ENCODE data around the gene USH1G.
"Not testable (repeated sequence)": the region's sequence is repeated elsewhere in the genome, so short reads cannot be mapped to it uniquely, and the experiment has no call there.

The USH1G gene

DNA sequence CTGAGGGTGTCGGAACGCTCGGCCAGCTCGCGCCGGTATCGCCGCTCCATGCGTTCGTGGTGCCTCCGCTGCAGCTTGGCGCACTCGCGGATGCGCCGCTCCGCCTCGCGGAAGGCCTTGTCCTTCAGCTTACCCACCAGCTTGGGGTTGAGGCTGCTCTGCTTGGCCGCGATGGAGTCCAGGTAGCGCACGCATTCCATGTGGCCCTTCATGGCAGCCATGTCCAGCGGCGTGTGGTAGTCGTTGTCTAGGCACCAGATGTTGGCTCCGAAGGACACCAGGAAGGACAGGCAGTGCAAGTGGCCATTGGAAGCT, 2.8 kb downstream of the USH1G start:
- TF ChIP-seq, protein P1, sequence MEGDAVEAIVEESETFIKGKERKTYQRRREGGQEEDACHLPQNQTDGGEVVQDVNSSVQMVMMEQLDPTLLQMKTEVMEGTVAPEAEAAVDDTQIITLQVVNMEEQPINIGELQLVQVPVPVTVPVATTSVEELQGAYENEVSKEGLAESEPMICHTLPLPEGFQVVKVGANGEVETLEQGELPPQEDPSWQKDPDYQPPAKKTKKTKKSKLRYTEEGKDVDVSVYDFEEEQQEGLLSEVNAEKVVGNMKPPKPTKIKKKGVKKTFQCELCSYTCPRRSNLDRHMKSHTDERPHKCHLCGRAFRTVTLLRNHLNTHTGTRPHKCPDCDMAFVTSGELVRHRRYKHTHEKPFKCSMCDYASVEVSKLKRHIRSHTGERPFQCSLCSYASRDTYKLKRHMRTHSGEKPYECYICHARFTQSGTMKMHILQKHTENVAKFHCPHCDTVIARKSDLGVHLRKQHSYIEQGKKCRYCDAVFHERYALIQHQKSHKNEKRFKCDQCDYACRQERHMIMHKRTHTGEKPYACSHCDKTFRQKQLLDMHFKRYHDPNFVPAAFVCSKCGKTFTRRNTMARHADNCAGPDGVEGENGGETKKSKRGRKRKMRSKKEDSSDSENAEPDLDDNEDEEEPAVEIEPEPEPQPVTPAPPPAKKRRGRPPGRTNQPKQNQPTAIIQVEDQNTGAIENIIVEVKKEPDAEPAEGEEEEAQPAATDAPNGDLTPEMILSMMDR (IDR thresholded peaks at IDR 0.05; ENCODE audit: low read depth, low read length), result no peak
- H3K4me3 ChIP-seq (ENCODE audit: low read depth, low read length), result no peak overlapping the region

DNA sequence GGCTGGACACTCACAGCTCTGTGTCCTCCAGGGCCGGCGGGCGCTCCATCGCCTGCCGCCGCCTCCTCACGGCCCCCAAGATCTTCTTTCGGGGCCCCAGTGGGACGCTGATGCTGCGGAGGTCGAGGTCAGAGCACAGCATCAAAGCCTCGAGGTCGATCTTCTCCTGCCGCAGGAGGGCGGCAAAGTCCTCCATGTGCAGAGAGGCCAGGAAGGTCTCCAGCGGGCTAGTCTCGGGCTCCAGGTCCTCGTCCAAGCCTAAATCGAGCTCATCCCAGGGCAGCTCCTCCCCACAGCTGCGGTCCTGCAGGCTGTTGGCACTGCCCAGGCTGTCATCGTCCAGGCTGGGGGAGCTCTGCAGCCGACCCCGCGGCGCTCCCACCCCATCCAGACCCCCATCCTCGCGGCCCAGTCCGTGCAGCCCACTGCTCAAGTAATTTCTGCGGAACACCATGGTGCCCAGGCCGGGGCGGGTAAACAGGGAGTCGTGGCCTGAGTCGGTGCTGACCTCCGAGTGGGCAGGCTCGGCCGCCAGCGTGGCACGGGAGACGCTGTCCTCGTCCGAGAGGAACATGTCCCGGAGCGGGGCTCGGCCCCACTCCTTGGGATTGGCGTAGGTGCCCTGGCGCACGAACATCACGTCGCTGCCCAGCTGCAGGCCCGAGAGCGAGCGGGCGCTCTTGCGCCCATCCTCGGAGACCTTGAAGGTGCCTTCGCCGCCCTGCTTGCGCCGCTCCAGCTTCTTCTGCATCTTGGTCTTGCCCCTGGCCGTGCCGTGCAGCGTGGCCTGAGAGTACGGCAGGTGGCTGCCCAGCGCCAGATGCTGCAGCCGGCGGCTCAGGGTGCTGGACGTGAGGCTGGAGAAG, 3.4 kb downstream of the USH1G start:
- TF ChIP-seq, protein P1 (IDR thresholded peaks at IDR 0.05; ENCODE audit: low read depth, low read length), result no peak
- H3K4me3 ChIP-seq (ENCODE audit: low read depth, low read length), result no peak overlapping the region

DNA sequence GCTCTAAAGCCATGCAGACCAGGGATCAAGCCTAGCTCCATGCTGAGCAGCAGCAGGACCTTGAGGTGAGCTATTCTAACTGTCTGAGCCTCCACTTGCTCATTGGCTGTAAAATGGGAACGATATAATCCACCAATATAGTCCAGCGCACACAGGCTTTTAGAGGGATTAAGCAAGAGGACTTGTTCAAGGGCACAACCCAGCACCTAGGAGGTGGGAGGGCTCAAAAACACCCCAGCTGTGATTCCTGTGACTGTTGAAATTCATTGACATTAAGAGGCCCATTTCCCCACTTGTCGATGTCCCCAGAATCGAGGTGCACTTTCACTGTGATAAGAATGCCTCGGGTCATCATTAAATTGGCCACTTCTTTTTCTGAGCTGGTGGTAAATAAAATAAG, 4.1 kb downstream of the USH1G start:
- no peak overlapping the region for H3K4me3 ChIP-seq (ENCODE audit: low read depth, low read length)
- TF ChIP-seq, protein P1 (IDR thresholded peaks at IDR 0.05; ENCODE audit: low read depth, low read length), result no peak

DNA sequence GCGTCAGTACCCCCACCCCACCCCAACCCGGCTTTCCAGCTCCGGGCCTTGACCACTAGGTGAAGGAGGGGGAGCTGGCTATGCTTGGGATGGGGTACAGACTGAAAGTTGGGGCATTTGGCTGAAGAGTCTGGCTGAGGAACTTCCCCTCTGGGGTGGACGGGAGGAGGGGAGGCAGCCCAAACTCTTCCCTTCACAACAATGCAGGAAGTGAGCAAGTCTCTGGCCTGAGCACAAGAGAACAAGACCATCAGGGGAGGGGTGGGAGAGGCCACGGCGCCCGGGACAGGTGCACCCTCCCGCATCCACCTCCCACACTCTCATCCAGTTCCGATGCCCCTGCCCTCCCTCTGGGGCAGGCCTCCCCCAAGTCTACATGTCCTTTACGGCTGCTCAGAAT, 5.6 kb downstream of the USH1G start:
- no peak overlapping the region for H3K4me3 ChIP-seq (ENCODE audit: low read depth, low read length)
- TF ChIP-seq, protein P1 (IDR thresholded peaks at IDR 0.05; ENCODE audit: low read depth, low read length), result no peak

DNA sequence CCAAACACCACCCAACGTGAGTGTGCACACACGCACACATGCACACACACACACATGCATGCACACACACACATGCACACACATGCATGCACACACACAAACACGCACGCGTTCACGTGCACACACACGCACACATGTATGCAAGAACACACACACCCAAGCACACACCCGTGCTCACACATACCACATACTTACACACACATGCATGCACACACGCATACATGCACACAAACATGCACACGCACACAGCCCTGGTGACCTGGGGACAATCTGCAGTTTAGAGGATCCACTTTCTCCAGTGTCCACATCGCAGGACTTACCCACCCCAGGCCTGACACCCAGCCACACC, 6.2 kb downstream of the USH1G start:
- no peak overlapping the region for H3K4me3 ChIP-seq (ENCODE audit: low read depth, low read length)
- TF ChIP-seq, protein P1 (IDR thresholded peaks at IDR 0.05; ENCODE audit: low read depth, low read length), result no peak

DNA sequence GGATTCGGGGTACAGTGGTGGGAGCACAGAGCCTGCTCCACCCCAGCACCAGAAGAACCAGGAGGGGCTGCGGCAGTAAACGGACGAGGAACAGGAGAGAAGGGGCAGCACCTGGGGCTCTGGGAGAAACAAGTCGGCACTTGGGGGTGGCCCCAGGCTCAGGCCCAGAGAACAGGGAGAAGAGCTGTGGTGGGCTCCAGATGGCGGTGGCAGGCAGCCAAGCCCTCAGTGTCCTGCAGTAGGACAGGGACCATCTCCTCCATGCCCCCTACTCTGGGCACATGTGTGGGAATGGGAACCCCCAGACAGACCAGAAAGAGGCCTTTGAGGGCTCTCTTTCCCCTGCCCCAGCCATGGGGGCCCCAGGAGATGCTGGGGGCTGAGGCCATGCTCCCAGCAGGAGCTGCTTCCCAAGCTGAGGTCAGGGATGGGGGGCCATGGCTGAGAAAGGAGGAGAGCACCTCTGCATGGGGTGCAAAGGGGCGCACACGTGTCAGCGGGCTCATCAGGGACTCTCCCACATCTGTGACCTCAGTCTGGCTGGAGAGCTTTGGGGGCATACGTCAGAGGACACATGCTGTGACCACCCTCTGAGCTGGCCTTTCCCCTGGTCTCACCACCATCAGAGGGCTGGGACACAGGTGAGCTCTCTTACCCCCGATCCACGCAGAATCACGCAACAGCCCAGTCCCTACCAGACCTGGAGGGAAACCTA, 6.8 kb downstream of the USH1G start:
- no peak overlapping the region for H3K4me3 ChIP-seq (ENCODE audit: low read depth, low read length)
- TF ChIP-seq, protein P1 (IDR thresholded peaks at IDR 0.05; ENCODE audit: low read depth, low read length), result no peak

DNA sequence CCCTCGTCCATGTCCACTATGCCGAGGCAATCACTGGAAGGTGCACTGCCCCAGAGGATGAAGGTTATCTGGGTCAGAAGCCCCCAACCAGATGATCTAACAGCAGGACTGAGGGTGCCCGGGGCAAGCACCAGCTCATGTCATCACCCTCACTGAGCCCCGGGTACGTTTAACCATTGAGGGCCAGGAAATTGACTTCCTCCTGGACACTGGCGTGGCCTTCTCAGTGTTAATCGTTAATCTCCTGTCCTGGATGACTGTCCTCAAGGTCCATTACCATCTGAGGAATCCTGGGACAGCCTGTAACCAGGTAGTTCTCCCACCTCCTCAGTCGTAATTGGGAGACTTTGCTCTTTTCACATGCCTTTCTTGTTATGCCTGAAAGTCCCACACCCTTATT, 11.6 kb downstream of the USH1G start:
- H3K4me3 ChIP-seq (ENCODE audit: low read depth, low read length), result not testable (repeated sequence)

DNA sequence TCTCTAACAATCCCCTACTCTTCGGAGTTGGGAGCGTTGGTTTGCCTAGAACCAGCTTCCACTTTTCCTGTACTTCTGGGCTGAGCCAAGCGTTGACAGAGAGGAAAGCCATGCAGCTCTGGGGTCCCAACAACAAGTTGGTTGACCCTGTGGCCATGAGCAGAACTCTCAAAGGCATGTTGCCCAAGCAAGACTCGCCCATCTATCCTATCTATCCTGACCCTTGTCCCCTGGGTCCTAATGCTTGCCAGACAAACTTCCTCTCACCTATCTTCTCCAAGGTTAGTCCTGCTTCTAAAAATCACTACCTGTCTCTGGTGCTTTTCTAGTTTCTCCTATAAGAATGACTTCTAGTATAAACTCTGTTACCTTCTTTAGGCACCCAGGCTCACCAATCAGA, 14.0 kb downstream of the USH1G start:
- H3K4me3 ChIP-seq (ENCODE audit: low read depth, low read length), result not testable (repeated sequence)

Data from WI38 (cell line).